CD4-positive, alpha-beta T cell (primary cell): ENCODE measurements around the gene UTP18. TPM values are rescaled to one million over a fixed set of nuclear protein-coding genes. Genes with fewer than 3 reads are reported as not detected.

Experiments
- ATAC-seq: fragments of 200-7000 bp; cut with Tn5 transposase; one replicate; pipeline ENCODE4 v1.10.0; 2022; ENCODE audit warnings: mild to moderate bottlenecking; ENCODE audit not compliant: poor library complexity
- CTCF ChIA-PET: fragments of 350-600 bp; sonication (Branson Sonifier 250); formaldehyde crosslinking; loops from one replicate; lab custom pipeline; 2021; ENCODE audit warnings: antibody characterized with exemption, inconsistent platforms; lab: Charles Lee
- POLR2A ChIA-PET: fragments of 350-600 bp; sonication (Branson Sonifier 250); formaldehyde crosslinking; loops from one replicate; lab custom pipeline; 2021; ENCODE audit warnings: antibody characterized with exemption, inconsistent platforms; lab: Charles Lee
- DNase-seq, 14 experiments: peaks; one replicate each; pipeline ENCODE4 v3.0.0-alpha.2; 2013 to 2020; ENCODE audit warnings: mixed read lengths in 2 of 14
- H3K27ac ChIP-seq, 2 donors: one replicate each; pipeline versions ENCODE4 v1.5.1 to v1.7.0; 2013; ENCODE audit warnings: low read length in 2 of 2, low read depth in 1 of 2, mild to moderate bottlenecking in 1 of 2
- H3K27me3 ChIP-seq, 2 experiments: 1 replicate in 1 of 2; 2 replicates in 1 of 2; pipeline versions ENCODE4 v1.6.1 to v1.7.0; 2013; ENCODE audit warnings: low read length in 2 of 2, control low read depth in 1 of 2, mild to moderate bottlenecking in 1 of 2, moderate library complexity in 1 of 2; ENCODE audit not compliant: insufficient read depth in 2 of 2, control insufficient read depth in 1 of 2
- H3K36me3 ChIP-seq: one replicate; pipeline ENCODE4 v1.6.1; 2013; ENCODE audit warnings: low read length, control low read depth; ENCODE audit not compliant: insufficient read depth
- H3K4me1 ChIP-seq: one replicate; pipeline ENCODE4 v1.6.1; 2013; ENCODE audit warnings: low read length, control low read depth; ENCODE audit not compliant: insufficient read depth
- H3K4me3 ChIP-seq: one replicate; pipeline ENCODE4 v1.5.1; 2013; ENCODE audit warnings: mild to moderate bottlenecking, low read length, moderate library complexity
- H3K9me3 ChIP-seq, 2 experiments: 1 replicate in 1 of 2; 2 replicates in 1 of 2; pipeline versions ENCODE4 v1.6.1 to v1.7.0; 2013; ENCODE audit warnings: low read length in 2 of 2, mild to moderate bottlenecking in 2 of 2, control low read depth in 1 of 2, moderate library complexity in 1 of 2; ENCODE audit not compliant: control insufficient read depth in 1 of 2, insufficient read depth in 1 of 2
- H3K27ac Mint-ChIP-seq: one replicate; pipeline ENCODE4 v1.8.0; 2020; ENCODE audit warnings: mixed read lengths
- H3K27me3 Mint-ChIP-seq: one replicate; pipeline ENCODE4 v1.8.0; 2021; ENCODE audit warnings: mixed read lengths
- H3K36me3 Mint-ChIP-seq: one replicate; pipeline ENCODE4 v1.8.0; 2021; ENCODE audit warnings: low read depth, mixed read lengths
- H3K4me1 Mint-ChIP-seq: one replicate; pipeline ENCODE4 v1.8.0; 2021; ENCODE audit warnings: low read depth, mixed read lengths
- H3K4me3 Mint-ChIP-seq: one replicate; pipeline ENCODE4 v1.8.0; 2020; ENCODE audit warnings: mild to moderate bottlenecking, mixed read lengths
- H3K9me3 Mint-ChIP-seq: one replicate; pipeline ENCODE4 v1.8.0; 2020; ENCODE audit warnings: mixed read lengths
- CTCF ChIP-seq: fragments of 200-600 bp; IDR thresholded peaks from one replicate; pipeline ENCODE4 v1.8.0; 2022; ENCODE audit warnings: antibody characterized with exemption, mild to moderate bottlenecking
- intact Hi-C, 2 experiments: fragments of 100-400 bp; cut with DNase I in 1 of 2; cut with micrococcal nuclease in 1 of 2; formaldehyde crosslinking; loops; one replicate each; pipeline versions ENCODE4 v1.15.1 to v1.9.0; 2023 to 2025; cut with DNase I, micrococcal nuclease
- total RNA-seq, 174 experiments: library from RNA in 2 of 174; stranded (reverse) in 2 of 174; gene quantifications; one replicate each; pipeline ENCODE4 v1.2.3 and lab custom pipeline; 2021 to 2026

The UTP18 gene
- total RNA-seq, 2 experiments from 2014 or later: 48.5 to 49.8 TPM

- DNase-seq: no peak
- ATAC-seq: no peak
- Mint-ChIP-seq H3K27ac (no peak overlapping the region), H3K36me3 (no peaks in the 10 kb centered on the region), H3K4me3 (no peak overlapping the region), H3K4me1 (no peaks in the 10 kb centered on the region), H3K27me3 (peaks cover 4% of the 10 kb centered on the region), H3K9me3 (no peaks in the 10 kb centered on the region)
- intact Hi-C loops: no loop called here
- POLR2A ChIA-PET: no interaction called here
- Histone ChIP-seq H3K9me3 (no peaks in the 10 kb centered on the region), H3K27ac (no peak overlapping the region), H3K4me3 (no peak overlapping the region), H3K4me1 (no peaks in the 10 kb centered on the region), H3K36me3 (no peaks in the 10 kb centered on the region), H3K27me3 (no peaks in the 10 kb centered on the region)
- TF ChIP-seq CTCF: no peak
- CTCF ChIA-PET: no interaction called here
Measured at GRCh38 chr17:51342257-51342656, 81.9 kb downstream of the UTP18 start.

- Histone ChIP-seq H3K9me3 (no peaks in the 10 kb centered on the region), H3K27ac (no peak overlapping the region), H3K27me3 (no peaks in the 10 kb centered on the region), H3K4me3 (no peak overlapping the region), H3K36me3 (no peaks in the 10 kb centered on the region), H3K4me1 (no peaks in the 10 kb centered on the region)
- peaks cover 8% of the 10 kb centered on the region for H3K27me3 Mint-ChIP-seq
- no peak overlapping the region for H3K27ac Mint-ChIP-seq
- ATAC-seq (no peak), DNase-seq (no peak)
- intact Hi-C loops: no loop called here
- TF ChIP-seq CTCF: no peak
- H3K4me1 Mint-ChIP-seq: no peaks in the 10 kb centered on the region
- POLR2A ChIA-PET: no interaction called here
- no peak overlapping the region for H3K4me3 Mint-ChIP-seq
- H3K9me3 Mint-ChIP-seq: no peaks in the 10 kb centered on the region
- CTCF ChIA-PET: no interaction called here
- H3K36me3 Mint-ChIP-seq: no peaks in the 10 kb centered on the region
Measured at GRCh38 chr17:51344532-51344931, 84.2 kb downstream of the UTP18 start.

- no peak overlapping the region for H3K27ac ChIP-seq
- Mint-ChIP-seq H3K27me3 (peaks cover 18% of the 10 kb centered on the region), H3K27ac (no peak overlapping the region), H3K4me3 (no peak overlapping the region), H3K36me3 (no peaks in the 10 kb centered on the region), H3K4me1 (no peaks in the 10 kb centered on the region), H3K9me3 (no peaks in the 10 kb centered on the region)
- no peak overlapping the region for H3K4me3 ChIP-seq
- intact Hi-C loops: no loop called here
- ATAC-seq (no peak), DNase-seq (no peak)
- H3K27me3 ChIP-seq: peaks cover 0 to 4% of the 10 kb centered on the region in 2 experiments
- no peaks in the 10 kb centered on the region for H3K4me1 ChIP-seq
- TF ChIP-seq CTCF: no peak
- H3K9me3 ChIP-seq: no peaks in the 10 kb centered on the region
- H3K36me3 ChIP-seq: no peaks in the 10 kb centered on the region
- ChIA-PET CTCF (no interaction called here), POLR2A (no interaction called here)
Measured at GRCh38 chr17:51346218-51346982, 86.1 kb downstream of the UTP18 start.

Other genes starting within 250 kb of the UTP18 start
- 10 to 100 TPM; 60.2 to 64.6 TPM for gene SPAG9, start 139.7 kb upstream of the UTP18 start, total RNA-seq
- gene NME1, start 107.0 kb upstream of the UTP18 start, total RNA-seq: 10 to 100 TPM; 11.0 to 15.6 TPM
- gene NME2, start 94.1 kb upstream of the UTP18 start, total RNA-seq: 100 to 1,000 TPM; 135 to 138 TPM
- gene MBTD1, start 497 bp upstream of the UTP18 start, total RNA-seq: 10 to 100 TPM; 23.0 TPM